HAP-1 (cell line): ENCODE results near the gene BIVM.
A peak's percentile ranks its signal among the peaks of the same experiment; 100 is the strongest.

Experiments used
- DNase-seq, 2 experiments: peaks; one replicate each; pipeline ENCODE4 v3.0.0-alpha.2; 2016 to 2020; ENCODE audit warnings: low spot score in 2 of 2
- H3K27me3 ChIP-seq: fragments of 250-450 bp; sonication (Bioruptor Pico); 2 replicates; pipeline ENCODE4 v1.5.1; 2020; ENCODE audit warnings: low read depth, mild to moderate bottlenecking, moderate library complexity
- H3K36me3 ChIP-seq: fragments of 250-450 bp; sonication (Bioruptor Pico); replicated peaks from 2 replicates; pipeline ENCODE4 v1.5.1; 2020; ENCODE audit warnings: mild to moderate bottlenecking
- H3K4me1 ChIP-seq: fragments of 250-450 bp; sonication (Bioruptor Pico); 2 replicates; pipeline ENCODE4 v1.5.1; 2020; ENCODE audit warnings: mild to moderate bottlenecking
- H3K4me3 ChIP-seq: fragments of 250-450 bp; sonication (Bioruptor Pico); 2 replicates; pipeline ENCODE4 v1.5.1; 2020; ENCODE audit warnings: mild to moderate bottlenecking, moderate library complexity
- H3K9me3 ChIP-seq: fragments of 250-450 bp; sonication (Bioruptor Pico); 2 replicates; pipeline ENCODE4 v1.5.1; 2020; ENCODE audit warnings: mild to moderate bottlenecking, moderate library complexity
- in situ Hi-C: fragments of 300-500 bp; cut with MboI; formaldehyde crosslinking; loops from 3 replicates; pipeline ENCODE4 v1.14.3; 2020; ENCODE audit warnings: low sequenced_read_pairs, inconsistent platforms, mixed read lengths

BIVM gene

DNA sequence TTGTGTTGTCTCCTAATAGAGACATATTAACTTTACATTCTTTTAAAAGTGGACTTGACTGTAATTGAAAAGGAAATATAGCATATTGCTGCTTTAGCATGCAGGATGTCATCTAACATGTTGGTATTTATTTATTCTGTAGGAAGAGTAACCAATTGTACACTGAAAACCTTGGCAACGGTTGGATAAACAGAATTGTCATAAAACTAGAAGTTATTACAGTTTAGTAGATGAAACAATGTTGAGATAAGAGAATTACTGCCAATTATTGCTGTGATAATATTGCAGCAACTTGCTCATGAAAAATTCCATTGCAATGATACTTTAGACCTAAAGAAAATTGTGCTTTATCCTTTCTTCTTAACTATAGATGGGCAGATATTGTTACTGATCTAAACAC is 39.4 kb downstream of the BIVM start:
- Histone ChIP-seq H3K27me3 (no peaks in the 10 kb centered on the region), H3K36me3 (peaks cover 19% of the 10 kb centered on the region), H3K4me3 (no peak overlapping the region), H3K4me1 (no peaks in the 10 kb centered on the region), H3K9me3 (no peaks in the 10 kb centered on the region)
- in situ Hi-C loops = no loop called here
- DNase-seq = no peak

DNA sequence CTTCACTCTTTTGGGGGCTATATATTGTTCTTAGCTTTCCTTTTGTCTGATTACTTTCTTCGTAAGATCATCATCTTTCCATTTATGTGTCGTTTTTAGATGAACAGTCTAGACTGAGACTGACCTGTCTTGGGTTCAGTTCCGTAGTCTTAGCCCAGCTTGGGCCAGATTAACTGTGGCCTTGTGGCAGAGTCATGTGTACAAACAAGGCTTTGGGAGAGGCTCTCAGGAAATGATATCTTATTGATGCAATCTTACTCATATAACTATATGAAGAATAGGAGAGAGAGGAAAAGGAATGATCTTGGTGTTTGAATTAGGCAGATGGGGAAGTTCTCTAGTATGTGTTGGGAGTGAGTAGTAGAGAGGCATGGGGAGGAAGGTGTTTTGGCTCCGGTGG is 40.1 kb downstream of the BIVM start:
- DNase-seq = no peak
- in situ Hi-C loops = no loop called here
- Histone ChIP-seq H3K4me1 (no peaks in the 10 kb centered on the region), H3K9me3 (no peaks in the 10 kb centered on the region), H3K36me3 (peaks cover 16% of the 10 kb centered on the region), H3K27me3 (no peaks in the 10 kb centered on the region), H3K4me3 (no peak overlapping the region)

GRCh38 chr13:102839462-102839861 is 40.5 kb downstream of the BIVM start:
- DNase-seq = no peak
- H3K9me3 ChIP-seq = no peaks in the 10 kb centered on the region
- in situ Hi-C loops = no loop called here
- H3K4me3 ChIP-seq = no peak overlapping the region
- H3K36me3 ChIP-seq = peaks cover 13% of the 10 kb centered on the region
- no peaks in the 10 kb centered on the region for H3K27me3 ChIP-seq
- H3K4me1 ChIP-seq = no peaks in the 10 kb centered on the region

- no peak for DNase-seq
- H3K4me1 ChIP-seq = peaks cover 10% of the 10 kb centered on the region
- H3K36me3 ChIP-seq = no peaks in the 10 kb centered on the region; the same call in 1 of the 2 replicates
- no peaks in the 10 kb centered on the region for H3K9me3 ChIP-seq
- H3K27me3 ChIP-seq = no peaks in the 10 kb centered on the region
- peak overlapping the region; percentile 78 for H3K4me3 ChIP-seq
- in situ Hi-C loops = loop anchor here (5.0 kb wide), 1 partner anchor 248 kb away; the partner anchor contains the start of gene TPP2
Observed at GRCh38 chr13:102845289-102845629, 46.3 kb downstream of the BIVM start.

- in situ Hi-C loops = loop anchor here (5.0 kb wide), 1 partner anchor 248 kb away; the partner anchor contains the start of gene TPP2
- Histone ChIP-seq H3K36me3 (no peaks in the 10 kb centered on the region; the same call in 1 of the 2 replicates), H3K27me3 (no peaks in the 10 kb centered on the region), H3K9me3 (no peaks in the 10 kb centered on the region), H3K4me3 (peak within 1 kb of the TSS; percentile 78), H3K4me1 (peaks cover 10% of the 10 kb centered on the region)
- peak; percentile 84 to 94 for DNase-seq
Observed at GRCh38 chr13:102845630-102846260, 46.8 kb downstream of the BIVM start, which contains the start of gene ERCC5. Gene ERCC5 (plus strand): TSS chr13:102846032. CDS start chr13:102846267, 235 bp downstream.

- H3K36me3 ChIP-seq = no peaks in the 10 kb centered on the region; the same call in 1 of the 2 replicates
- H3K4me3 ChIP-seq = peak overlapping the region; percentile 78
- no peaks in the 10 kb centered on the region for H3K9me3 ChIP-seq
- DNase-seq = peak; percentile 48 to 59
- H3K4me1 ChIP-seq = peaks cover 10% of the 10 kb centered on the region
- H3K27me3 ChIP-seq = no peaks in the 10 kb centered on the region
- in situ Hi-C loops = loop anchor here (5.0 kb wide), 1 partner anchor 249 kb away; the partner anchor contains the start of gene TPP2
Observed at GRCh38 chr13:102846261-102847015, 47.5 kb downstream of the BIVM start.

DNA sequence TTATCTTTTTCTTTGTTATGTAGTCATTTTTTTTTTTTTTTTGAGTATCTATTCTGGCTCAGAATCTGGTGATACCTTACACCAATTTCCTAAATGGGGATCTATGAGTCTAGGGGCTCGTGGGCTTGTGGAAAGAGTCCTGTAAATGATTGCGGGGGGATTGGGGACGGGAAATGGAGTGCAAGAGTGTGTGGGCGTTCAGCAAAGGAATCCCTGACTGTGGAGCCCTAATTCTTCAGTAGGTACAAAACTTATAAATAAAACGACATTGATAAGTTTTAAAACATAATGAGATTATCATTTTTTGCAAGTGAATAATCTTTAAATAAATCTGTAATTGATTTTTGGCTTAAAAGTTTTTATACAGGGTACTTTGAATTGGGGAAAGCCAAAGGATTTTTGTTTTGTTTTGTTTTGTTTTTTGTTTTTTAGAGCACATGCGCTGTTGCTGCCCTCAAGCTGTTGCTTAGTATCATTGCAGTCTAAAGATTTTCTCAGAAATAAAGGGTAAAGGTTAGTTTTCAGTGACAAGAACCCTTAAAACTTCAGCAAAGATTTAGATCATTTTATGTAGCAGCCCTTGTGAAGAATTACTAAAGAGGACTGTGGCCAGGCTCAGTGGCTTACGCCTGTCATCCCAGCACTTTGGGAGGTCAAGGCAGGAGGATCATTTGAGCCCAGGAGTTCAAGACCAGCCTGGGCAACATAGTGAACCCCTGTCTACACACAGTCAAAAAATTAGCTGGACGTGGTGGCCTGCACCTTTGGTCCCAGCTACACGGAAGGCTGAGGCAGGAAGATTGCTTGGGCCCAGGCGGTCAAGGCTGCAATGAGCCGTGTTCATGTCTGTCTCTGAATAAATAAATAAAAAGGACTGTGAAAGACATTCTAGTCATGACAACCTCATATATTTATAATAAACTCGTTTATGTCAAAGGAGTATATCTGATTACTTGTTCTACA is 48.6 kb downstream of the BIVM start:
- peaks cover 10% of the 10 kb centered on the region for H3K4me1 ChIP-seq
- in situ Hi-C loops = loop anchor here (5.0 kb wide), 1 partner anchor 250 kb away; the partner anchor contains the start of gene TPP2

GRCh38 chr13:102848956-102849355 is 50.0 kb downstream of the BIVM start:
- H3K4me1 ChIP-seq = peaks cover 10% of the 10 kb centered on the region
- peaks cover 5% of the 10 kb centered on the region for H3K36me3 ChIP-seq
- H3K9me3 ChIP-seq = no peaks in the 10 kb centered on the region
- DNase-seq = no peak
- in situ Hi-C loops = loop anchor here (5.0 kb wide), 1 partner anchor 252 kb away; the partner anchor contains the start of gene TPP2
- H3K4me3 ChIP-seq = no peak overlapping the region
- no peaks in the 10 kb centered on the region for H3K27me3 ChIP-seq

More for the DNA sequence above, 48.6 kb downstream of the BIVM start:
- Histone ChIP-seq H3K4me3 (peak overlapping the region; percentile 78), H3K9me3 (no peaks in the 10 kb centered on the region), H3K36me3 (no peaks in the 10 kb centered on the region; the same call in 1 of the 2 replicates), H3K27me3 (no peaks in the 10 kb centered on the region)
- DNase-seq = peak in 1 of 2 experiments; percentile 57

GRCh38 chr13:102852556-102852955 is 53.6 kb downstream of the BIVM start:
- no peak for DNase-seq
- Histone ChIP-seq H3K36me3 (peaks cover 20% of the 10 kb centered on the region), H3K27me3 (no peaks in the 10 kb centered on the region), H3K4me1 (peaks cover 7% of the 10 kb centered on the region), H3K4me3 (no peak overlapping the region), H3K9me3 (no peaks in the 10 kb centered on the region)
- in situ Hi-C loops = no loop called here

DNA sequence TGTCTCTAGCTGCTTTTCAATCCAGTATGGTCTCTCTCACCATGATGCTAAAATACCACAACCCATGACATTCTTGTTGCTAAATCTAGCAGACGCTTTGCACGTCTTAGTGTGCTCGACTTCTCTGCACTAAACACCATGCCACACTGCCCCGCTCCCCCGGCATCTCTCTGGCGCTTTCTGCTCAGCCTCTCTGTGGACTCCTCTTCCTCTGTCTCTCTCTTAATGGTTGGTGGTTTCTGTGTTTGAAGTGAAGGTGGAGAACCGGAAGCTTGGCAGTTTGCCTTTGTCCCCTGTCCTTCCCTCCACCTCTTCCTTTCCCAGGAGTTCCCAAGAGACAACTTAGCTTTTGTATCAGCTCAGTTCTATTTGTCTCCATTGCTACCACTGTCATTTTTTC is 55.8 kb downstream of the BIVM start:
- Histone ChIP-seq H3K4me1 (no peaks in the 10 kb centered on the region), H3K9me3 (no peaks in the 10 kb centered on the region), H3K36me3 (peaks cover 38% of the 10 kb centered on the region), H3K4me3 (no peak overlapping the region), H3K27me3 (no peaks in the 10 kb centered on the region)
- in situ Hi-C loops = no loop called here
- DNase-seq = no peak

DNA sequence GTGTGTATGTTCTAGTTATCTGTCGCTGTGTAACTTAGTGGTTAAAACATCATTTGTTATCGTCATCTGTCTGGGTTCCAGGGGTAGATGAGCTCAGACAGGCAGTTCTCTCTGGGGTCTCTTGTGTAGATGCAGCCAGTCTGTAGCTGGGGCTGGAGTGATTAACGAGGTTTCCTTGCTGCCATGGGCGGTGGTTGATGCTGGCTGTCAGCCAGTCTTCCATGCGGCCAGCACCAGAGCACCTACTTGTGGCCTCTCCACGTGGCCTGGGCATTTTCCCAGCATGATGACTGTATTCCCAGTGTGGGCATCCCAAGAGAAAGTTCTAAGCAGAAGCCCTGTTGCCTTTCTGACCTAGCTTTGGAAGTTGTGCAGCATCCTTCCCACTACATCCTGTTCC is 57.6 kb downstream of the BIVM start:
- no peaks in the 10 kb centered on the region for H3K27me3 ChIP-seq
- in situ Hi-C loops = no loop called here
- DNase-seq = no peak
- peaks cover 50% of the 10 kb centered on the region for H3K36me3 ChIP-seq
- no peaks in the 10 kb centered on the region for H3K9me3 ChIP-seq
- H3K4me3 ChIP-seq = no peak overlapping the region
- no peaks in the 10 kb centered on the region for H3K4me1 ChIP-seq

GRCh38 chr13:102862624-102863210 is 63.8 kb downstream of the BIVM start:
- in situ Hi-C loops = no loop called here
- Histone ChIP-seq H3K36me3 (peaks cover 80% of the 10 kb centered on the region), H3K4me3 (no peak overlapping the region), H3K4me1 (no peaks in the 10 kb centered on the region), H3K9me3 (no peaks in the 10 kb centered on the region), H3K27me3 (no peaks in the 10 kb centered on the region)
- DNase-seq = no peak

DNA sequence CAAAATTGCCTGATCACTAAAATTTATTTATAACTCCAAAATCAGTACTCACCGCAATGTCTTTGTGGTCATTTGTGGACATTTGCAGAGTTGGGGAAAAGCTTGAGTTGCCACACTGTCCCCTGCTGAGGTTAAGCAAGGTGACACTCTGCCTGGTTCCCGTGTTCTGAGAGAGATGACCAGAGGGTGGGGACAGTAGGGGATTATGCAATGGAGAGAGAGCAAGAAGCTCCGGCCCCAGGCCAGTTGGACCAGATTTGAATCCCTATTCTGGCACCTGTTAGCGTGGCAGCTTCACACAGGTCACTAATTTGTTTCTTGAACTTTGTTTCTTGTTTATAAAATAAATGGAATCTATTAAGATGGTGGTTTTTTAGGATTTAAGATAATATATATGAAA is 64.7 kb downstream of the BIVM start:
- peaks cover 76% of the 10 kb centered on the region for H3K36me3 ChIP-seq

More for the DNA sequence above, 64.7 kb downstream of the BIVM start:
- Histone ChIP-seq H3K4me1 (no peaks in the 10 kb centered on the region), H3K27me3 (no peaks in the 10 kb centered on the region), H3K9me3 (no peaks in the 10 kb centered on the region), H3K4me3 (no peak overlapping the region)
- in situ Hi-C loops = no loop called here
- no peak for DNase-seq
